K562 (cell line): ENCODE results near the gene GOPC. TPM values are rescaled to one million over a fixed set of nuclear protein-coding genes. Genes with fewer than 3 reads are reported as not detected.
A peak's percentile ranks its signal among the peaks of the same experiment; 100 is the strongest.

Source experiments
- ATF3 ChIP-seq, 2 experiments: fragments of 450-650 bp in 1 of 2; sonication (generic) in 1 of 2; formaldehyde crosslinking in 1 of 2; IDR thresholded peaks in 1 of 2; conservative IDR thresholded peaks in 1 of 2; 2 replicates each; pipeline versions ENCODE4 v1.6.1 to v1.8.1; 2016 to 2023; ENCODE audit warnings: mild to moderate bottlenecking in 2 of 2, moderate library complexity in 2 of 2, inconsistent platforms in 1 of 2, missing genetic modification reagents in 1 of 2
- BACH1 ChIP-seq: fragments of 200-800 bp; sonication (Bioruptor generic); IDR thresholded peaks from 2 replicates; pipeline ENCODE4 v1.6.1; 2016; ENCODE audit warnings: missing genetic modification characterization, missing compliant biosample characterization
- CC2D1A ChIP-seq: fragments of 450-650 bp; IDR thresholded peaks from 2 replicates; pipeline ENCODE4 v1.6.1; 2017; ENCODE audit warnings: mild to moderate bottlenecking
- CHAMP1 ChIP-seq: fragments of 450-650 bp; IDR thresholded peaks from 2 replicates; pipeline ENCODE4 v1.6.1; 2016; ENCODE audit warnings: mild to moderate bottlenecking
- GATAD2A ChIP-seq: fragments of 450-650 bp; IDR thresholded peaks from 2 replicates; pipeline ENCODE4 v1.6.1; 2017
- HLTF ChIP-seq: fragments of 450-650 bp; IDR thresholded peaks from 2 replicates; pipeline ENCODE4 v1.6.1; 2016
- HNRNPLL ChIP-seq: fragments of 200-400 bp; formaldehyde crosslinking; IDR thresholded peaks from 2 replicates; pipeline ENCODE4 v1.6.1; 2017; ENCODE audit warnings: low read length, low read depth, mild to moderate bottlenecking; ENCODE audit not compliant: poor library complexity, severe bottlenecking
- KDM5B ChIP-seq: fragments of 200-600 bp; sonication (generic); IDR thresholded peaks from 2 replicates; pipeline ENCODE4 v1.6.1; 2012; ENCODE audit warnings: low read depth, mild to moderate bottlenecking, moderate library complexity, low read length, control low read depth, inconsistent platforms; ENCODE audit not compliant: insufficient replicate concordance
- TFAM ChIP-seq: fragments of 250-450 bp; sonication (Bioruptor Pico); conservative IDR thresholded peaks from 2 replicates; pipeline ENCODE4 v1.5.0; 2021; ENCODE audit warnings: mild to moderate bottlenecking, moderate library complexity
- U2AF1 ChIP-seq: fragments of 200-400 bp; formaldehyde crosslinking; optimal IDR thresholded peaks from 2 replicates; pipeline ENCODE3; 2017; ENCODE audit warnings: mild to moderate bottlenecking, low read depth, low read length, moderate library complexity
- ZBTB43 ChIP-seq: sonication (generic); formaldehyde crosslinking; IDR thresholded peaks from 2 replicates; pipeline ENCODE4 v1.8.0; 2023; ENCODE audit warnings: mild to moderate bottlenecking, missing genetic modification reagents
- ZKSCAN8 ChIP-seq: fragments of 200-800 bp; sonication (Bioruptor generic); IDR thresholded peaks from 2 replicates; pipeline ENCODE4 v1.6.1; 2016; ENCODE audit warnings: missing genetic modification characterization, missing compliant biosample characterization
- ZNF592 ChIP-seq: fragments of 450-650 bp; IDR thresholded peaks from 2 replicates; pipeline ENCODE4 v1.6.1; 2017; ENCODE audit warnings: antibody characterized with exemption, mild to moderate bottlenecking
- ZNF639 ChIP-seq, 2 experiments: fragments of 200-800 bp in 1 of 2; sonication (Bioruptor generic) in 1 of 2; sonication (generic) in 1 of 2; formaldehyde crosslinking in 1 of 2; IDR thresholded peaks in 1 of 2; conservative IDR thresholded peaks in 1 of 2; 2 replicates each; pipeline versions ENCODE4 v1.5.0 to v1.6.1; 2016 to 2020; ENCODE audit warnings: missing compliant biosample characterization in 1 of 2, missing genetic modification characterization in 1 of 2, missing genetic modification reagents in 1 of 2
- polyA plus RNA-seq, 8 experiments: library from polyadenylated mRNA; depleted of rRNA in 4 of 8; stranded (reverse) in 5 of 8; unstranded in 3 of 8; fragments of >200 nt; fragmentation: Nextera tagmentation in 2 of 8; fragmentation: Illumina TruSeq in 1 of 8; extraction: Ambion mirVana in 2 of 8; extraction: Trizol in 1 of 8; gene quantifications; 2 replicates each; pipeline versions ENCODE4 v1.2.1 to v1.2.3, GENCODE V29; 2011 to 2014; ENCODE audit warnings: inconsistent platforms in 1 of 8, missing spikeins in 1 of 8
- total RNA-seq, 7 experiments: library from RNA; depleted of rRNA in 6 of 7; stranded (reverse); fragments of >200 nt in 6 of 7; fragmentation: Illumina TruSeq in 2 of 7; extraction: Trizol in 2 of 7; gene quantifications; 2 replicates each; pipeline versions ENCODE4 v1.2.1 to v1.2.3, GENCODE V29; 2011 to 2021; ENCODE audit warnings: low replicate concordance in 1 of 7

Gene GOPC
- total and polyA plus RNA-seq, 9 of the 15 experiments (the other 6 are each of a cell fraction or from before 2014, with no cell fraction given): 10.0 to 32.2 (median 25.6) TPM

- peak; percentile 92 for TF ChIP-seq ZNF592
- no peak; the same call in 1 of the 2 replicates for TF ChIP-seq HLTF
- no peak; the same call in 1 of the 2 replicates for TF ChIP-seq ZBTB43
- TF ChIP-seq ATF3 (IDR thresholded peaks at IDR 0.05): no peak
- peak; percentile 76 for TF ChIP-seq ATF3 (CRISPR knock-in tag; conservative IDR thresholded peaks at IDR 0.05)
- no peak for TF ChIP-seq ZKSCAN8
- TF ChIP-seq ZNF639 (CRISPR knock-in tag; conservative IDR thresholded peaks at IDR 0.05 in 1 of 2, IDR thresholded peaks at IDR 0.05 in 1 of 2): 0 out of 4 replicates have a peak, but pooled peaks of 1 of the 2 experiments have one; percentile 27
- peak; percentile 86 for TF ChIP-seq KDM5B
- TF ChIP-seq CC2D1A: peak; percentile 60; the same call in 1 of the 2 replicates
- peak; percentile 85 for TF ChIP-seq HNRNPLL
- TF ChIP-seq GATAD2A: peak; percentile 76; the same call in 1 of the 2 replicates
- no peak for TF ChIP-seq BACH1 (tag)
- TF ChIP-seq TFAM (CRISPR knock-in tag): no peak
- no peak for TF ChIP-seq U2AF1
- no peak for TF ChIP-seq CHAMP1
These were observed at the start of gene GOPC (continued) for GRCh38 chr6:117602151-117602898.
